Stomach smooth muscle (tissue), 2 donors: ENCODE measurements around the gene ACYP2.

ENCODE experiments used
- H3K27ac ChIP-seq: one replicate; pipeline ENCODE4 v1.7.0; 2013; ENCODE audit warnings: mild to moderate bottlenecking, low read length, inconsistent platforms
- H3K27me3 ChIP-seq, 2 donors: one replicate each; pipeline ENCODE4 v1.7.0; 2013; ENCODE audit warnings: low read length in 2 of 2; ENCODE audit not compliant: insufficient read depth in 2 of 2, control insufficient read depth in 1 of 2
- H3K36me3 ChIP-seq, 2 donors: one replicate each; pipeline ENCODE4 v1.7.0; 2013; ENCODE audit warnings: low read length in 2 of 2; ENCODE audit not compliant: control insufficient read depth in 2 of 2, insufficient read depth in 2 of 2
- H3K4me1 ChIP-seq: one replicate; pipeline ENCODE4 v1.7.0; 2013; ENCODE audit warnings: low read length; ENCODE audit not compliant: control insufficient read depth, insufficient read depth
- H3K4me3 ChIP-seq, 2 donors: one replicate each; pipeline ENCODE4 v1.7.0; 2013; ENCODE audit warnings: low read length in 2 of 2
- H3K9ac ChIP-seq, 2 donors: one replicate each; pipeline ENCODE4 v1.7.0; 2013; ENCODE audit warnings: low read length in 2 of 2, mild to moderate bottlenecking in 1 of 2
- H3K9me3 ChIP-seq, 2 donors: one replicate each; pipeline ENCODE4 v1.7.0; 2013; ENCODE audit warnings: low read length in 2 of 2; ENCODE audit not compliant: control insufficient read depth in 2 of 2
- donor health status: healthy.
- donor health status: Pancreatic carcinoma.

Gene ACYP2

GRCh38 chr2:54347622-54348021 lies 232.2 kb downstream of the ACYP2 start:
- H3K27me3 ChIP-seq, result no peaks in the 10 kb centered on the region
- no peak overlapping the region for H3K9ac ChIP-seq
- H3K36me3 ChIP-seq, result no peaks in the 10 kb centered on the region
- no peak overlapping the region for H3K27ac ChIP-seq
- no peaks in the 10 kb centered on the region for H3K4me1 ChIP-seq
- no peaks in the 10 kb centered on the region for H3K9me3 ChIP-seq
- H3K4me3 ChIP-seq, result no peak overlapping the region

- H3K9ac ChIP-seq, result no peak overlapping the region
- H3K4me3 ChIP-seq, result no peak overlapping the region
- H3K27ac ChIP-seq, result no peak overlapping the region
- no peaks in the 10 kb centered on the region for H3K36me3 ChIP-seq
- no peaks in the 10 kb centered on the region for H3K27me3 ChIP-seq
- no peaks in the 10 kb centered on the region for H3K4me1 ChIP-seq
- H3K9me3 ChIP-seq, result no peaks in the 10 kb centered on the region
These were observed 233.2 kb downstream of the ACYP2 start for GRCh38 chr2:54348646-54349045.

GRCh38 chr2:54350426-54350825 lies 235.0 kb downstream of the ACYP2 start:
- Histone ChIP-seq H3K9ac (no peak overlapping the region), H3K36me3 (no peaks in the 10 kb centered on the region), H3K4me3 (no peak overlapping the region), H3K27ac (no peak overlapping the region), H3K4me1 (no peaks in the 10 kb centered on the region), H3K9me3 (no peaks in the 10 kb centered on the region), H3K27me3 (no peaks in the 10 kb centered on the region)

- H3K4me3 ChIP-seq, result no peak overlapping the region
- no peaks in the 10 kb centered on the region for H3K36me3 ChIP-seq
- no peaks in the 10 kb centered on the region for H3K4me1 ChIP-seq
- H3K9ac ChIP-seq, result no peak overlapping the region
- H3K9me3 ChIP-seq, result no peaks in the 10 kb centered on the region
- H3K27me3 ChIP-seq, result no peaks in the 10 kb centered on the region
- H3K27ac ChIP-seq, result no peak overlapping the region
These were observed 237.8 kb downstream of the ACYP2 start for GRCh38 chr2:54353216-54353615.
